ENCODE measurements around the gene COL8A1.

DNA sequence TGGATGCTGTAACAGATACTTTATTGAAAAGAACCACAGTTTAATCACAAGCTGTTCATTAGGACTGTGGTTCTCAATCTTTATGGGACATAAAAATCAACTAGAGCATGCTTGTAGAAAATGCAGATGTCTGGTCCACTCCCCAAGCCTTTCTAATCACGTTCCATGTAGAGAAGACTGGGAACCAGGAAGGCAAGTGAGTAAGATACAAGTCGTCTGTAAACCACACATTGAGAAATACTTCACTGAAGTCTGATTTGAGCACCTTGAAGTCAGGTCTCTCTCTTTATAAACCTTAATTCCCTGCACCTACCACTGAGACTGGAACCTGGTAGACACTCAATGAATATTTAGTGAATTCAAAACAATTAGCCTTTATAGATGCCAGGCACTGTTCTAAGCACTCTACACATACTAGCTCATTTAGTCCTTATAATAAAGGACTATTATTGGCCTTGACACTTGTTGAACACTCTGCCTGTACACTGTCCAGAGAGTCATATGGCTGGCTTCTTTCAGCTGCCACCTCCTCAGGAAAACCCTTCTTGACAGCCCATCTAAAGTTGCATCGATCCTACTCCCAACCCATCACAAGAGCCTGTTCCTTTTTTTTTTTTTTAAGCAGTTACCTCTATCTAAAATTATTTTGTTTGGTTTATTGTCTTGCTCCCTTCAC, 120.2 kb downstream of the COL8A1 start:
- TF ChIP-seq, protein P1, sequence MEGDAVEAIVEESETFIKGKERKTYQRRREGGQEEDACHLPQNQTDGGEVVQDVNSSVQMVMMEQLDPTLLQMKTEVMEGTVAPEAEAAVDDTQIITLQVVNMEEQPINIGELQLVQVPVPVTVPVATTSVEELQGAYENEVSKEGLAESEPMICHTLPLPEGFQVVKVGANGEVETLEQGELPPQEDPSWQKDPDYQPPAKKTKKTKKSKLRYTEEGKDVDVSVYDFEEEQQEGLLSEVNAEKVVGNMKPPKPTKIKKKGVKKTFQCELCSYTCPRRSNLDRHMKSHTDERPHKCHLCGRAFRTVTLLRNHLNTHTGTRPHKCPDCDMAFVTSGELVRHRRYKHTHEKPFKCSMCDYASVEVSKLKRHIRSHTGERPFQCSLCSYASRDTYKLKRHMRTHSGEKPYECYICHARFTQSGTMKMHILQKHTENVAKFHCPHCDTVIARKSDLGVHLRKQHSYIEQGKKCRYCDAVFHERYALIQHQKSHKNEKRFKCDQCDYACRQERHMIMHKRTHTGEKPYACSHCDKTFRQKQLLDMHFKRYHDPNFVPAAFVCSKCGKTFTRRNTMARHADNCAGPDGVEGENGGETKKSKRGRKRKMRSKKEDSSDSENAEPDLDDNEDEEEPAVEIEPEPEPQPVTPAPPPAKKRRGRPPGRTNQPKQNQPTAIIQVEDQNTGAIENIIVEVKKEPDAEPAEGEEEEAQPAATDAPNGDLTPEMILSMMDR (conservative IDR thresholded peaks at IDR 0.05), result no peak
- no peak for TF ChIP-seq EZH2 (IDR thresholded peaks at IDR 0.05; ENCODE audit: low read depth)

Measured in PC-9 (cell line).